GM23248 (cell line): Measurements from ENCODE around the gene ICOS.

ENCODE experiments used
- EZH2 ChIP-seq: fragments of 200-600 bp; sonication (generic); IDR thresholded peaks from 2 replicates; pipeline ENCODE4 v1.6.1; 2018; ENCODE audit warnings: antibody characterized with exemption, mild to moderate bottlenecking; ENCODE audit not compliant: insufficient read depth, poor library complexity, severe bottlenecking
- EZH2phosphoT487 ChIP-seq: fragments of 200-600 bp; sonication (generic); IDR thresholded peaks from 2 replicates; pipeline ENCODE4 v1.6.1; 2018; ENCODE audit warnings: antibody characterized with exemption, moderate library complexity, mild to moderate bottlenecking, low read depth; ENCODE audit not compliant: insufficient read depth

- TF ChIP-seq EZH2phosphoT487 (no peak), EZH2 (no peak)
Measured at GRCh38 chr2:203890733-203891132, 45.8 kb upstream of the ICOS start.
